ENCODE measurements around the gene RNF19B. TPM values are rescaled to one million over a fixed set of nuclear protein-coding genes. Genes with fewer than 3 reads are reported as not detected.
"Not testable (repeated sequence)": the region's sequence is repeated elsewhere in the genome, so short reads cannot be mapped to it uniquely, and the experiment has no call there.

The RNF19B gene
- total RNA-seq, 2 experiments from 2014 or later = 33.4 to 37.4 TPM

GRCh38 chr1:32997381-32997891, 32.8 kb upstream of the RNF19B start:
- Mint-ChIP-seq H3K27me3 (no peaks in the 10 kb centered on the region), H3K4me1 (ENCODE audit: low read depth) (peaks cover 22% of the 10 kb centered on the region), H3K27ac (peak overlapping the region; percentile 62), H3K4me3 (no peak overlapping the region), H3K9me3 (no peaks in the 10 kb centered on the region), H3K36me3 (ENCODE audit: low read depth) (no peaks in the 10 kb centered on the region)
- intact Hi-C loops (cut with DNase I, micrococcal nuclease) = no loop called here
- ChIA-PET CTCF (interaction anchor here (1.6 kb wide), 1 partner anchor 64 kb away, joined by 4 read pairs; no protein-coding TSS in a partner anchor), POLR2A (interaction anchor here (1.0 to 2.2 kb wide), 3 partner anchors 16 to 33 kb away, joined by 3 to 8 read pairs (median 4); partner anchors contain the start of gene RNF19B)
- no peaks in the 10 kb centered on the region for H3K9me3 ChIP-seq (ENCODE audit: control insufficient read depth in 1 of 2, insufficient read depth in 1 of 2, low read length in 2 of 2)
- no peaks in the 10 kb centered on the region for H3K36me3 ChIP-seq (ENCODE audit: insufficient read depth, low read length)
- no peaks in the 10 kb centered on the region for H3K27me3 ChIP-seq (ENCODE audit: control insufficient read depth in 1 of 2, insufficient read depth in 2 of 2, low read length in 2 of 2)
- TF ChIP-seq, protein P1, sequence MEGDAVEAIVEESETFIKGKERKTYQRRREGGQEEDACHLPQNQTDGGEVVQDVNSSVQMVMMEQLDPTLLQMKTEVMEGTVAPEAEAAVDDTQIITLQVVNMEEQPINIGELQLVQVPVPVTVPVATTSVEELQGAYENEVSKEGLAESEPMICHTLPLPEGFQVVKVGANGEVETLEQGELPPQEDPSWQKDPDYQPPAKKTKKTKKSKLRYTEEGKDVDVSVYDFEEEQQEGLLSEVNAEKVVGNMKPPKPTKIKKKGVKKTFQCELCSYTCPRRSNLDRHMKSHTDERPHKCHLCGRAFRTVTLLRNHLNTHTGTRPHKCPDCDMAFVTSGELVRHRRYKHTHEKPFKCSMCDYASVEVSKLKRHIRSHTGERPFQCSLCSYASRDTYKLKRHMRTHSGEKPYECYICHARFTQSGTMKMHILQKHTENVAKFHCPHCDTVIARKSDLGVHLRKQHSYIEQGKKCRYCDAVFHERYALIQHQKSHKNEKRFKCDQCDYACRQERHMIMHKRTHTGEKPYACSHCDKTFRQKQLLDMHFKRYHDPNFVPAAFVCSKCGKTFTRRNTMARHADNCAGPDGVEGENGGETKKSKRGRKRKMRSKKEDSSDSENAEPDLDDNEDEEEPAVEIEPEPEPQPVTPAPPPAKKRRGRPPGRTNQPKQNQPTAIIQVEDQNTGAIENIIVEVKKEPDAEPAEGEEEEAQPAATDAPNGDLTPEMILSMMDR (IDR thresholded peaks at IDR 0.05) = no peak
- no peak overlapping the region for H3K4me3 ChIP-seq (ENCODE audit: low read length)
- peak overlapping the region in 1 of 2 donors; percentile 22 for H3K27ac ChIP-seq (ENCODE audit: low read depth in 1 of 2, low read length in 2 of 2)
- no peak for ATAC-seq (ENCODE audit: poor library complexity)
- peaks cover 27% of the 10 kb centered on the region for H3K4me1 ChIP-seq (ENCODE audit: insufficient read depth, low read length)
- DNase-seq = no peak

GRCh38 chr1:32993324-32993636, 28.7 kb upstream of the RNF19B start:
- POLR2A ChIA-PET = interaction anchor here (0.6 to 2.6 kb wide), 2 partner anchors 10 to 12 kb away, joined by 3 to 10 read pairs; no protein-coding TSS in a partner anchor
- H3K4me3 ChIP-seq (ENCODE audit: low read length); intact Hi-C loops (cut with DNase I, micrococcal nuclease); H3K36me3 ChIP-seq (ENCODE audit: insufficient read depth, low read length); H3K27ac ChIP-seq (ENCODE audit: low read depth in 1 of 2, low read length in 2 of 2); H3K27ac Mint-ChIP-seq; H3K9me3 Mint-ChIP-seq; H3K4me3 Mint-ChIP-seq; ATAC-seq (ENCODE audit: poor library complexity); H3K36me3 Mint-ChIP-seq (ENCODE audit: low read depth); H3K9me3 ChIP-seq (ENCODE audit: control insufficient read depth in 1 of 2, insufficient read depth in 1 of 2, low read length in 2 of 2); H3K27me3 ChIP-seq (ENCODE audit: control insufficient read depth in 1 of 2, insufficient read depth in 2 of 2, low read length in 2 of 2); DNase-seq; H3K27me3 Mint-ChIP-seq: not testable (repeated sequence)
- peaks cover 34% of the 10 kb centered on the region for H3K4me1 Mint-ChIP-seq (ENCODE audit: low read depth)
- peaks cover 47% of the 10 kb centered on the region for H3K4me1 ChIP-seq (ENCODE audit: insufficient read depth, low read length)
- CTCF ChIA-PET = interaction anchor here (1.0 kb wide), 2 partner anchors 7 to 14 kb away, joined by 3 read pairs; no protein-coding TSS in a partner anchor

GRCh38 chr1:32992489-32993323, 28.1 kb upstream of the RNF19B start:
- DNase-seq = peak in 7 of 14 experiments; percentile 20 to 91 (median 36)
- Histone ChIP-seq H3K36me3 (ENCODE audit: insufficient read depth, low read length) (no peaks in the 10 kb centered on the region), H3K4me3 (ENCODE audit: low read length) (no peak overlapping the region), H3K27ac (ENCODE audit: low read depth in 1 of 2, low read length in 2 of 2) (peak overlapping the region in 1 of 2 donors; percentile 70), H3K27me3 (ENCODE audit: control insufficient read depth in 1 of 2, insufficient read depth in 2 of 2, low read length in 2 of 2) (no peaks in the 10 kb centered on the region), H3K9me3 (ENCODE audit: control insufficient read depth in 1 of 2, insufficient read depth in 1 of 2, low read length in 2 of 2) (no peaks in the 10 kb centered on the region), H3K4me1 (ENCODE audit: insufficient read depth, low read length) (peaks cover 45% of the 10 kb centered on the region)
- TF ChIP-seq, protein P1 (IDR thresholded peaks at IDR 0.05) = no peak
- intact Hi-C loops (cut with DNase I, micrococcal nuclease) = no loop called here
- Mint-ChIP-seq H3K36me3 (ENCODE audit: low read depth) (no peaks in the 10 kb centered on the region), H3K4me3 (no peak overlapping the region), H3K27ac (peak overlapping the region; percentile 59), H3K9me3 (no peaks in the 10 kb centered on the region), H3K27me3 (no peaks in the 10 kb centered on the region), H3K4me1 (ENCODE audit: low read depth) (peaks cover 28% of the 10 kb centered on the region)
- POLR2A ChIA-PET = interaction anchor here (0.6 to 2.6 kb wide), 3 partner anchors 11 to 28 kb away, joined by 3 to 10 read pairs (median 4); partner anchors contain the start of gene RNF19B
- CTCF ChIA-PET = no interaction called here
- ATAC-seq (ENCODE audit: poor library complexity) = peak; percentile 83
